HUDEP-2 (cell line): Measurements from ENCODE around the gene IRAK3.
A peak's percentile ranks its signal among the peaks of the same experiment; 100 is the strongest.
"Not testable (repeated sequence)": the region's sequence is repeated elsewhere in the genome, so short reads cannot be mapped to it uniquely, and the experiment has no call there.

Experiments used
- DNase-seq, 76 experiments: peaks; one replicate each; lab custom pipeline; 2025; ENCODE audit not compliant: unreplicated experiment in 76 of 76; lab: John Stamatoyannopoulos, UW

The IRAK3 gene

DNA sequence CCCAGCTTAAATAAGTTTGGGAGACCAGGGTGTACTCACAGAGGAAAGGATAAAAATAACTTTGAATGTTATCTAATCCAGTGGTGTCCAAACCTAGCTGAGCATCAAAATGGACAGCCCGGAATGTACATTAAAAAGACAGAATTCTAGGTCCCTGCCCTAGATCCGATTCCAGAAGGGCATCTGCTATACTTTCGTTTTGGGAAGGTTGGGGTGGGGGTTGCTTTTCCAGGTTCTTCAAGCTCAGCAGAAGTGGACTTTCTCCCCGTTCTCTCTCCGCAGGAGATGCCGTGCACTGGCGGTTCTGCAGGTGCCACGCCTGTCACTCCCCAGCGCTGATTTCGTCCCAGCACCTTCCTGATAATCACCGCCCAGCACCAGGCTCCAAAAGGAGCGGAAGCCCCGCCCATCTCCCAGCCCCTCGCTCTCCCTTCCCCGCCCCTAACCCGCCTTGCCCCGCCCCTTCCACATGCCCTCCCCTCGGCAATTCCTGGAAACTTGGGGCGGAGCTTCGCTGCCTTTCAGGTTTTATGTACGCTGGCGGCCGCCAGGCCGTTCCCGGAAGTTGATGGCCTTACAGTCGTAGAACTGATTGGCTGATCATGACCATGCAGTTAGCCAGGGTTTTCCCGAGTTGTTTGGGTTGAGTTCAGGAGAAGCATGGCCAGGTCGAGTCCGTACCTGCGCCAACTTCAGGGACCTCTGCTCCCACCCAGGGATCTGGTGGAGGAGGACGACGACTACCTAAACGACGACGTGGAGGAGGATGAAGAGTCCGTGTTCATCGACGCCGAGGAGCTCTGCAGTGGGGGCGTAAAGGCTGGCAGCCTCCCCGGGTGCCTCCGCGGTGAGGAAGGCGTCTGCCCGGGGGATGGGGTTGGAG lies 113.2 kb downstream of the IRAK3 start, which contains the start of gene HELB:
TSS of gene HELB (plus strand) at position 550 of the 883 bp plus-strand sequence. CDS start at position 661, 111 bp downstream.
- peak; percentile 25 to 98 (median 94) for DNase-seq

DNA sequence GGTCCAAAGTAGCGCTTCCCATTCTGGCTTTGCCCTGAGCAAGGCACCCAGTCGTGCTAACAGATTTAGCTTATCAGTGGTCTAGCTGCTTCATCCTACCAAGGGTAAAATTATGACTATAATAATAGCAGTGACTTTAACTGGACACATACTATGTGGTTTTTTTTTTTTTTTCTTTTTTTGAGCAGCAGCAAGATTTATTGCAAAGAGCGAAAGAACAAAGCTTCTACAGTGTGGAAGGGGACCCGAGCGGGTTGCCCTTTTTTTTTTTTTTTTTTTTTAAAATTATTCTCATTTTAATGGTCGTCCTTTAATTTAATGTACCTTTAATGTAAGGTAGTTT lies 113.8 kb downstream of the IRAK3 start:
- no peak for DNase-seq

DNA sequence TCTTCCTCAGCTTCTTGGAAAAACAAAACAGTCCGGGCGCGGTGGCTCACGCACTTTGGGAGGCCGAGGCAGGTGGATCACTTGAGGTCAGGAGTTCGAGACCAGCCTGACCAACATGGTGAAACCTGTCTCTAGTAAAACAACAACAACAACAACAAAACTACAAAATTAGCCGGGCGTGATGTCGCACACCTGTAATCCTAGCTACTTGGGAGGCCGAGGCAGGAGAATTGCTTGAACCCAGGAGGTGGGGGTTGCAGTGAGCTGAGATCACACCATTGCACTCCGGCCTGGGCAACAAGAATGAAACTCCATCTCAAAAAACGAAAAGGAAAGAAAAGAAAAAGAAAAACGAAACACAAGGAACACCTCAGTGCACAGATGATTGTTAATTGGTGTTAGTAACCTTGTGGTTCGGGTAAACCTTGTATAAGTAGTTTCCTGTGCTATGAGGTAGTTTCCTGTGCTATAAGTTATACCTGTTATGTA lies 114.3 kb downstream of the IRAK3 start:
- DNase-seq = not testable (repeated sequence)
